ENCODE data around the gene PAM.

- TF ChIP-seq CTCF (IDR thresholded peaks at IDR 0.05), result no peak
- TF ChIP-seq POLR2A (IDR thresholded peaks at IDR 0.05), result no peak
Measured at GRCh38 chr5:103034662-103035392, 279.7 kb downstream of the PAM start.
